ENCODE measurements around the gene COL9A3.

DNA sequence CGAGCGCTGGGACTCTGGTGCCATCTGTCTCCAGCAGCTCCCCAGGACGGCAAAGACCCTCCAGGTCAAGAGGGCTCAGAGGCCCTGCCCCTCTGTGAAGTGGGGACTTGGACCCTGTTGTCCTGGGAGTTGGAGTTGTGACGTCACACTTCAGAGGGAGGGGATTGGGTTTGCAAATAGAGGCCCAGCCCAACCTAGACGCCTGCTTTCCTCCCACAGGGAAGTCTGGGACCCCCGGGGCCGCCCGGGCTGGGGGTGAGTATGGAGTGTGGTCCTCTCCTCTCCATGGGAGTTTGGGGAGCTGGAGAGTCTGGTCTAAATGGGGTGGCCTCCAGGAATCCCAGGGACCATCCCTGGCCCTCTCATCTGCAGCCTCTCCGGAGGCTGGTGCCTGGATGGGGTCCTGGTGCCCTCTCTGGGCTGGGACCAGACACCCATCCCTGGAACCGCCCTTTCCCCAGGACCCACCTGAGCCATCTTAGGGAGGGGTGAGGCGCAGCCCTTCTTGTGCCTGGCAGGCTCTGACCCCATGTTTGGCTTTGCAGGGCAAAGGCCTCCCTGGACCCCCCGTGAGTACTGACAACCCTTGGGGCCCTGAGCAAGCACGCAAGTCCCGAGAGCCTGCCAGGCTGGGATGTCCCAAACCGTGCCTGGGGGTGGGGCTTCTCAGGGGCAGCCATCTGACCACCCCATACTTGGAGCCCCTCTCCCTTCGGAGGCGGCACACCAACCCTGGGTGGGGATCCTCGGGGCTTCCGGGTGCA, 4.3 kb downstream of the COL9A3 start:
- TF ChIP-seq, protein P1, sequence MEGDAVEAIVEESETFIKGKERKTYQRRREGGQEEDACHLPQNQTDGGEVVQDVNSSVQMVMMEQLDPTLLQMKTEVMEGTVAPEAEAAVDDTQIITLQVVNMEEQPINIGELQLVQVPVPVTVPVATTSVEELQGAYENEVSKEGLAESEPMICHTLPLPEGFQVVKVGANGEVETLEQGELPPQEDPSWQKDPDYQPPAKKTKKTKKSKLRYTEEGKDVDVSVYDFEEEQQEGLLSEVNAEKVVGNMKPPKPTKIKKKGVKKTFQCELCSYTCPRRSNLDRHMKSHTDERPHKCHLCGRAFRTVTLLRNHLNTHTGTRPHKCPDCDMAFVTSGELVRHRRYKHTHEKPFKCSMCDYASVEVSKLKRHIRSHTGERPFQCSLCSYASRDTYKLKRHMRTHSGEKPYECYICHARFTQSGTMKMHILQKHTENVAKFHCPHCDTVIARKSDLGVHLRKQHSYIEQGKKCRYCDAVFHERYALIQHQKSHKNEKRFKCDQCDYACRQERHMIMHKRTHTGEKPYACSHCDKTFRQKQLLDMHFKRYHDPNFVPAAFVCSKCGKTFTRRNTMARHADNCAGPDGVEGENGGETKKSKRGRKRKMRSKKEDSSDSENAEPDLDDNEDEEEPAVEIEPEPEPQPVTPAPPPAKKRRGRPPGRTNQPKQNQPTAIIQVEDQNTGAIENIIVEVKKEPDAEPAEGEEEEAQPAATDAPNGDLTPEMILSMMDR (IDR thresholded peaks at IDR 0.05) = no peak
- TF ChIP-seq POLR2A (IDR thresholded peaks at IDR 0.05) = no peak
